Cardiac septum (tissue), 1 donor: ENCODE results near the gene NUP214. TPM values are rescaled to one million over a fixed set of nuclear protein-coding genes. Genes with fewer than 3 reads are reported as not detected.

Experiments used
- DNase-seq: peaks from one replicate; pipeline ENCODE4 v3.0.0-alpha.2; 2020; ENCODE audit warnings: low spot score
- intact Hi-C: fragments of 100-400 bp; cut with DNase I; formaldehyde crosslinking; loops from one replicate; pipeline ENCODE4 v1.14.0; 2022
- total RNA-seq: library from RNA; stranded (reverse); fragmentation: NEBNext Ultra II Directional; extraction: Animal tissue kit (Norgen Biotek cat#: 25700); gene quantifications from one replicate; pipeline ENCODE4 v1.2.1, GENCODE V29; 2021
- donor health status: DM: no; HTN: no; CAD: no.

The NUP214 gene
- total RNA-seq, 1 donor from 2014 or later: 22.9 TPM

- peak; percentile 61 for DNase-seq
- intact Hi-C loops: loop anchor here (5.0 to 10.0 kb wide), 3 partner anchors 56 to 116 kb away; partner anchors contain the start of gene PRRC2B
Measured at GRCh38 chr9:131278702-131279111, 153.3 kb downstream of the NUP214 start.

- intact Hi-C loops: loop anchor here (5.0 to 10.0 kb wide), 3 partner anchors 55 to 115 kb away; partner anchors contain the start of gene PRRC2B
- no peak for DNase-seq
Measured at GRCh38 chr9:131279196-131279862, 153.9 kb downstream of the NUP214 start.

GRCh38 chr9:131279863-131280570 lies 154.6 kb downstream of the NUP214 start:
- intact Hi-C loops: loop anchor here (5.0 to 10.0 kb wide), 3 partner anchors 55 to 115 kb away; partner anchors contain the start of gene PRRC2B
- DNase-seq: no peak

- intact Hi-C loops: no loop called here
- no peak for DNase-seq
Measured at GRCh38 chr9:131280660-131281059, 155.3 kb downstream of the NUP214 start.

- no peak for DNase-seq
- intact Hi-C loops: no loop called here
Measured at GRCh38 chr9:131281119-131281965, 156.0 kb downstream of the NUP214 start.

GRCh38 chr9:131282175-131282574 lies 156.8 kb downstream of the NUP214 start:
- intact Hi-C loops: no loop called here
- DNase-seq: no peak

GRCh38 chr9:131282688-131283422 lies 157.5 kb downstream of the NUP214 start:
- intact Hi-C loops: no loop called here
- DNase-seq: no peak

Other genes starting within 250 kb of the NUP214 start
- not detected for gene QRFP, start 228.8 kb upstream of the NUP214 start, total RNA-seq
- gene FIBCD1, start 186.3 kb upstream of the NUP214 start, total RNA-seq: 0.54 TPM
- gene LAMC3, start 116.4 kb upstream of the NUP214 start, total RNA-seq: 0.89 TPM
- 11.0 TPM for gene AIF1L, start 29.1 kb upstream of the NUP214 start, total RNA-seq
- gene FAM78A, start 150.9 kb downstream of the NUP214 start, total RNA-seq: 27.2 TPM
- 78.7 TPM for gene PLPP7, start 164.1 kb downstream of the NUP214 start, total RNA-seq